Heart right ventricle (tissue), 16 donors: ENCODE measurements around the gene RELCH. TPM values are rescaled to one million over a fixed set of nuclear protein-coding genes. Genes with fewer than 3 reads are reported as not detected.

ENCODE experiments used
- ATAC-seq, 8 donors: fragments of 200-7000 bp; cut with Tn5 transposase; one replicate each; pipeline ENCODE4 v1.9.1; 2020; ENCODE audit warnings: mild to moderate bottlenecking in 8 of 8, moderate library complexity in 8 of 8, moderate number of reproducible peaks in 1 of 8
- DNase-seq, 2 donors: peaks; one replicate each; pipeline ENCODE4 v3.0.0-alpha.2; 2020
- H3K27ac ChIP-seq, 10 donors: fragments of 200-600 bp; sonication (generic) in 2 of 10; one replicate each; pipeline versions ENCODE4 v1.5.0 to v1.8.0; 2020 to 2022; ENCODE audit warnings: mild to moderate bottlenecking in 3 of 10
- H3K27me3 ChIP-seq, 7 donors: fragments of 200-600 bp; one replicate each; pipeline ENCODE4 v1.8.0; 2021 to 2022; ENCODE audit warnings: mild to moderate bottlenecking in 2 of 7
- H3K36me3 ChIP-seq, 9 donors: fragments of 200-600 bp; sonication (generic) in 1 of 9; one replicate each; pipeline versions ENCODE4 v1.5.0 to v1.8.0; 2020 to 2022; ENCODE audit warnings: mild to moderate bottlenecking in 2 of 9
- H3K4me1 ChIP-seq, 9 donors: fragments of 200-600 bp; sonication (generic) in 1 of 9; one replicate each; pipeline versions ENCODE4 v1.5.0 to v1.8.0; 2020 to 2022; ENCODE audit warnings: mild to moderate bottlenecking in 4 of 9
- H3K4me3 ChIP-seq, 10 donors: fragments of 200-600 bp; sonication (generic) in 2 of 10; one replicate each; pipeline versions ENCODE4 v1.5.0 to v1.8.0; 2020 to 2022; ENCODE audit warnings: mild to moderate bottlenecking in 7 of 10, moderate library complexity in 2 of 10
- H3K9me3 ChIP-seq, 11 donors: fragments of 200-600 bp in 10 of 11; sonication (generic) in 2 of 11; one replicate each; pipeline versions ENCODE4 v1.5.0 to v1.8.0; 2013 to 2022; ENCODE audit warnings: mild to moderate bottlenecking in 2 of 11, control low read depth in 1 of 11, moderate library complexity in 1 of 11
- WGBS, 2 donors: extraction: QIAGEN DNeasy Blood & Tissue Kit; methylation state at CpG; one replicate each; pipeline ENCODE4 v1.1.7; 2013; ENCODE audit warnings: inconsistent platforms in 1 of 2; 5-methylcytosine and 5-hydroxymethylcytosine counted together
- intact Hi-C, 10 donors: fragments of 100-400 bp; cut with DNase I; formaldehyde crosslinking; loops; one replicate each; pipeline versions ENCODE4 v1.11.1 to v1.14.2; 2022
- polyA plus RNA-seq, 2 donors: library from polyadenylated mRNA; stranded (reverse); fragments of 200-250 nt; gene quantifications; one replicate each; pipeline ENCODE4 v1.2.3, GENCODE V29; 2013
- total RNA-seq, 10 donors: library from RNA; stranded (reverse); fragmentation: NEBNext Ultra II Directional in 3 of 10; extraction: Animal tissue kit (Norgen Biotek cat#: 25700) in 3 of 10; gene quantifications; one replicate each; pipeline versions ENCODE4 v1.2.1 to v1.2.4, GENCODE V29; 2021 to 2023
- TF ChIP-seq, protein P1 (sequence below), 9 donors: fragments of 200-600 bp; sonication (generic) in 2 of 9; IDR thresholded peaks; one replicate each; pipeline versions ENCODE4 v1.5.0 to v1.8.0; 2021 to 2022; ENCODE audit warnings: antibody characterized with exemption in 9 of 9, mild to moderate bottlenecking in 5 of 9, moderate library complexity in 1 of 9
- donor health status: Arrhythmogenic right ventricular cardiomyopathy.
- donor health status: ischemic (EF 13 %, LVEDD 7.1; RV severe dilation, severe dysfunction).
- donor health status: healthy with polysubstance abuse.
- donor health status: DM: no; HTN: yes; CAD: no.
- donor health status: DM: no; HTN: no; CAD: no.
- donor health status: ischemic (EF 25% LVEDD 6.9; RV normal size, moderate dysfunction).
- donor health status: ischemic (EF 25% LVEDD 5.7; RV mildly dilated, moderate dysfunction).
- donor health status: healthy.
- donor health status: DM: yes; HTN: yes; CAD: no.
- donor health status: Ischemic cardiomyopathy.
- donor health status: ischemic (EF 35%, LVEDD 5.7; RV mildly dilated, moderate dysfunction).
- donor health status: nonischemic (EF 11% LVEDD 7.7; RV severe dilation, severe dysfunction).
- donor health status: DM: yes; HTN: yes; CAD: no.
- donor health status: PGD.
- donor health status: ischemic (EF 29% LVEDD 5.4; RV normal size, mild dysfunction).
- donor health status: nonischemic (EF 23%, LVEDD 6.1; RV moderate dilation, normal function).

RELCH gene
- total and polyA plus RNA-seq, 12 donors, result 4.1 to 21.0 (median 15.8) TPM

DNA sequence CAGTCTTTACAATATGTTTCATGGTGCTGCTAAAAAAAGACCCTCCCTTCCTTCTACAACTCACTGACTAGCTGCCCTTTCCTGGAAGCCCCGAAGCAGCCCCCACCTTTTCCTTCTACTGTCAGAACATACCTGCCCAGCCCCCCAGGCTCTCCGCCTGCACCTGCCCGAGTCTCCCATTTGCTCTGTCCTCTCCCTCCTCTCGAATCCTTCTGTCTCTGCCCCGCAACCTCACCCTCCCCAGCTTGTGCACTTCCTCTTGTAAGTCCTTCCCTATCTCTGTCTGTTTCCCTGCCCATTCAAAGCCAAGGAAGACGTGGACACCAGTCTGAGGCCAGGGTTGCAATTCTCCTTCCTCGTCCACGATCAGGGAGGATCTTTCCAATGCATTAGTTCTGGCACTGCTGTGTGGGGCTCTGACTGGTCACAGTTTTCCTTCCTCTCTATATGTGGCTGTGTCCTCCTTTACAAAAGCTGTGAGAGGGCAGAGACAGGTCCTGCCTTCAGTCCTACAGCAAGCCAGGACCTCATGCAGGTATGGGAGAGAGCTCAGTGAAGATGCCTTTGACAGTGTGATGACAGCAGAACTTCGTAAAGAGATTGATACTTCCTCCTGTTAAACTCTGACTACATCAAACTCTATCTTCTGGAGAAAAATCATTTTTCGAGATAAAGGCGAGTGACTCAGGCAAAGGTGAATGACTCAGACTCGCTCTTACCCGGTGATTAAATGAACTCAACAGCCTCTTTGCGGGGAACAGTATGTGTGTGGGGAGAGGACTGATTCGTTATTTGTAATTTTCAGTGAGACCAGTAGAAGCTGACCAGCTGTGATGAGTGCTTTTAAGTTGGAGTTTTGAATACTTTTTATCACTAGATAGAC lies 152.3 kb downstream of the RELCH start:
- WGBS, 2 donors, result 50 to 51% methylated on average over 15 of the region's 15 CpGs
- no peaks in the 10 kb centered on the region for H3K9me3 ChIP-seq
- intact Hi-C loops, result no loop called here
- TF ChIP-seq, protein P1, sequence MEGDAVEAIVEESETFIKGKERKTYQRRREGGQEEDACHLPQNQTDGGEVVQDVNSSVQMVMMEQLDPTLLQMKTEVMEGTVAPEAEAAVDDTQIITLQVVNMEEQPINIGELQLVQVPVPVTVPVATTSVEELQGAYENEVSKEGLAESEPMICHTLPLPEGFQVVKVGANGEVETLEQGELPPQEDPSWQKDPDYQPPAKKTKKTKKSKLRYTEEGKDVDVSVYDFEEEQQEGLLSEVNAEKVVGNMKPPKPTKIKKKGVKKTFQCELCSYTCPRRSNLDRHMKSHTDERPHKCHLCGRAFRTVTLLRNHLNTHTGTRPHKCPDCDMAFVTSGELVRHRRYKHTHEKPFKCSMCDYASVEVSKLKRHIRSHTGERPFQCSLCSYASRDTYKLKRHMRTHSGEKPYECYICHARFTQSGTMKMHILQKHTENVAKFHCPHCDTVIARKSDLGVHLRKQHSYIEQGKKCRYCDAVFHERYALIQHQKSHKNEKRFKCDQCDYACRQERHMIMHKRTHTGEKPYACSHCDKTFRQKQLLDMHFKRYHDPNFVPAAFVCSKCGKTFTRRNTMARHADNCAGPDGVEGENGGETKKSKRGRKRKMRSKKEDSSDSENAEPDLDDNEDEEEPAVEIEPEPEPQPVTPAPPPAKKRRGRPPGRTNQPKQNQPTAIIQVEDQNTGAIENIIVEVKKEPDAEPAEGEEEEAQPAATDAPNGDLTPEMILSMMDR (IDR thresholded peaks at IDR 0.05), result no peak
- H3K36me3 ChIP-seq, result no peaks in the 10 kb centered on the region
- peaks cover 0 to 10% (median 0%) of the 10 kb centered on the region in 9 donors for H3K4me1 ChIP-seq
- H3K4me3 ChIP-seq, result no peak overlapping the region
- no peak for DNase-seq
- peaks cover 0 to 65% (median 12%) of the 10 kb centered on the region in 7 donors for H3K27me3 ChIP-seq
- H3K27ac ChIP-seq, result no peak overlapping the region
- ATAC-seq, result peak in 3 of 8 donors; percentile 23 to 45 (median 34)

DNA sequence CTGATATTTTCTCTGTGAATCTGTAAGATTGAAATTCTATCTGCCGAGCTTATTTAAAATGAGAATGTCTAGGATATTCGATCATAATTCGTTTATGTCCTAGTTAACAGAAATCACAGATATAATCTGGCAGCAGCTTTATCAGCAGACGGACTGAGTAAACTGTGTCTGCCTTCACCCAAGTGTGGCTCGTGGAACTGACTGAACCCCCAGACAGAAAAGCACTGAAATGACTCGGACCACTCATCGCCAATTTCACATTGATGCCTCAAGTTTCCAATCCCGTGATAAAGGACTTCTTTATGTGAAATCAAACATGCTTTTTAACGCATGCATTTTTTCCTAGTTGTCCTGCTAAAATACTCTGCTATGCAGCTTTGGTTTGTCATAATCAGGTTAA lies 153.9 kb downstream of the RELCH start:
- ATAC-seq, result no peak
- intact Hi-C loops, result no loop called here
- H3K4me1 ChIP-seq, result peaks cover 0 to 10% (median 0%) of the 10 kb centered on the region in 9 donors
- no peak for DNase-seq
- H3K27ac ChIP-seq, result no peak overlapping the region
- H3K4me3 ChIP-seq, result no peak overlapping the region
- H3K36me3 ChIP-seq, result no peaks in the 10 kb centered on the region
- H3K9me3 ChIP-seq, result no peaks in the 10 kb centered on the region
- TF ChIP-seq, protein P1 (IDR thresholded peaks at IDR 0.05), result no peak
- peaks cover 0 to 57% (median 9%) of the 10 kb centered on the region in 7 donors for H3K27me3 ChIP-seq
- WGBS, 2 donors, result 84 to 89% methylated on average over 9 of the region's 9 CpGs

DNA sequence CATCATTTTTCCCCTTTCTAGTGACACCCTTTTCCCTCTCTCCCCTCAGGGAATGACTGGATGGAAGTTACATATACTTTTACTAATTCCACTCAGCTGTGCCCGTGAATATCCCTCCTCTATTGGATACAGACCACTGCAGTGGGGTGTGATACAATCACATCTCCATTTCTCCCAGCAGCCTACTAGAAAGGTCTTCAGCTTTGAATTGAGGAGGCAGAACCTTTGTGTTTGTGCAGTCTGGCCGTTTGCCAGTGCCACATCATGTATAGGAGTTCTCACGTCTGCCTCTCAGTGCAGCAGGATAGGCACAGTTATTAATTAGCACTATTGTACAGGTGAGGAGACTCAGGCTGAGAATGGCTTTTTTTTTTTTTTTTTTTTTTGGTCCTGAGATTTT lies 154.4 kb downstream of the RELCH start:
- no peaks in the 10 kb centered on the region for H3K9me3 ChIP-seq
- intact Hi-C loops, result no loop called here
- peaks cover 0 to 10% (median 0%) of the 10 kb centered on the region in 9 donors for H3K4me1 ChIP-seq
- no peak overlapping the region for H3K27ac ChIP-seq
- H3K27me3 ChIP-seq, result peaks cover 0 to 55% (median 5%) of the 10 kb centered on the region in 7 donors
- no peak for DNase-seq
- no peaks in the 10 kb centered on the region for H3K36me3 ChIP-seq
- 64 to 72% methylated on average over 3 of the region's 3 CpGs for WGBS, 2 donors
- no peak for ATAC-seq
- no peak overlapping the region for H3K4me3 ChIP-seq
- TF ChIP-seq, protein P1 (IDR thresholded peaks at IDR 0.05), result no peak

DNA sequence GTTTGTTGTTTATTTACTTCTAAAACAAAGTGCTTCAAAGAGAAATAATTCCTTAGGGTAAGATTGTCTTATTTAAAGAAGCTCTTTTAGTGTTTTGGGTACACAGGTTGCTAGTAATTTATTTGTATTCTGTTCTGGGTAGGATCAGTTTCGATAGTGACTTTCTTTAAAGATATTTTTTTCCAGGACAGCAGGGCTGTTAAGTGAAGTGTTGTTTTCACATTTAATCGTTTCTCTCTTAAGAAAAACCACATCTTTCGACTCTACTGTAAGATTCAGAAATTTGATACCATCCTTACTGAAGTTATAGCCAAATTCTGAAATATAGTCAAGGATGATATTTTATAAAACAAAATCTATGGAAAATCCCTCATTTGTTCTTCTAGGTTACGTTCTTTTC lies 155.8 kb downstream of the RELCH start:
- ATAC-seq (no peak), DNase-seq (no peak)
- TF ChIP-seq, protein P1 (IDR thresholded peaks at IDR 0.05), result no peak
- Histone ChIP-seq H3K36me3 (no peaks in the 10 kb centered on the region), H3K4me1 (peaks cover 0 to 10% (median 0%) of the 10 kb centered on the region in 9 donors), H3K27ac (no peak overlapping the region), H3K27me3 (peaks cover 0 to 42% (median 5%) of the 10 kb centered on the region in 7 donors), H3K9me3 (no peaks in the 10 kb centered on the region), H3K4me3 (no peak overlapping the region)
- intact Hi-C loops, result no loop called here
- 92 to 94% methylated on average over 4 of the region's 4 CpGs for WGBS, 2 donors
